Measurements from ENCODE around the gene CIC. TPM values are rescaled to one million over a fixed set of nuclear protein-coding genes. Genes with fewer than 3 reads are reported as not detected.
A peak's percentile ranks its signal among the peaks of the same experiment; 100 is the strongest.

Gene CIC
- polyA plus RNA-seq, 1 donor (not counting 4 experiments of a cell fraction or from before 2014, with no cell fraction given): 3.1 TPM

GRCh38 chr19:42239544-42240220, 29.4 kb upstream of the CIC start:
- dilution Hi-C loops (cut with MboI; ENCODE audit: extremely low pct_ligation_motif_present, low sequenced_read_pairs): no loop called here

GRCh38 chr19:42241279-42241678, 27.8 kb upstream of the CIC start:
- Histone ChIP-seq H3K4me3 (ENCODE audit: control insufficient read depth in 2 of 3, extremely low read depth in 1 of 3, insufficient read depth in 2 of 3, low read depth in 1 of 3, low read length in 3 of 3) (peak overlapping the region; percentile 71 to 90 (median 80)), H3K27ac (ENCODE audit: control insufficient read depth, insufficient read depth, low read length) (peak overlapping the region; percentile 80), H3K4me2 (ENCODE audit: control insufficient read depth, extremely low read depth, insufficient read depth, low read depth, low read length) (peak overlapping the region; percentile 84), H3K9me1 (ENCODE audit: control insufficient read depth, extremely low read depth, insufficient read depth, low read length) (peaks cover 3% of the 10 kb centered on the region), H3K9me3 (ENCODE audit: control insufficient read depth, low read depth, low read length) (no peaks in the 10 kb centered on the region), H3K27me3 (ENCODE audit: control insufficient read depth, extremely low read depth, insufficient read depth, low read length) (no peaks in the 10 kb centered on the region), H3K36me3 (ENCODE audit: control insufficient read depth in 2 of 2, extremely low read depth in 1 of 2, insufficient read depth in 2 of 2, low read length in 2 of 2) (peaks cover 9 to 20% of the 10 kb centered on the region in 2 experiments), H3K79me2 (ENCODE audit: control insufficient read depth, insufficient read depth, low read length) (peaks cover 36% of the 10 kb centered on the region), H4K20me1 (ENCODE audit: control insufficient read depth, extremely low read depth, insufficient read depth, low read length) (peaks cover 7% of the 10 kb centered on the region), H3K4me1 (ENCODE audit: control insufficient read depth, extremely low read depth, insufficient read depth, low read length) (peaks cover 16% of the 10 kb centered on the region), H3K9ac (ENCODE audit: control insufficient read depth, extremely low read depth, insufficient read depth, low read length) (peak overlapping the region; percentile 95), H2AFZ (ENCODE audit: control insufficient read depth, low read length) (no peak overlapping the region)
- dilution Hi-C loops (cut with MboI; ENCODE audit: extremely low pct_ligation_motif_present, low sequenced_read_pairs): no loop called here
- FAIRE-seq (no peak), DNase-seq (ENCODE audit: low read depth, low spot score) (no peak)
- TF ChIP-seq EZH2 (IDR thresholded peaks at IDR 0.05; ENCODE audit: low read length) (no peak), CTCF (optimal IDR thresholded peaks at IDR 0.05 in 1 of 3, IDR thresholded peaks at IDR 0.05 in 1 of 3, conservative IDR thresholded peaks at IDR 0.05 in 1 of 3; ENCODE audit: extremely low read depth in 1 of 3, insufficient read depth in 2 of 3, low read length in 3 of 3) (no peak)

More at GRCh38 chr19:42239544-42240220, 29.4 kb upstream of the CIC start:
- Histone ChIP-seq H3K36me3 (ENCODE audit: control insufficient read depth in 2 of 2, extremely low read depth in 1 of 2, insufficient read depth in 2 of 2, low read length in 2 of 2) (peaks cover 18 to 26% of the 10 kb centered on the region in 2 experiments), H3K4me3 (ENCODE audit: control insufficient read depth in 2 of 3, extremely low read depth in 1 of 3, insufficient read depth in 2 of 3, low read depth in 1 of 3, low read length in 3 of 3) (no peak overlapping the region), H3K9me3 (ENCODE audit: control insufficient read depth, low read depth, low read length) (no peaks in the 10 kb centered on the region), H3K9me1 (ENCODE audit: control insufficient read depth, extremely low read depth, insufficient read depth, low read length) (peaks cover 3% of the 10 kb centered on the region), H3K9ac (ENCODE audit: control insufficient read depth, extremely low read depth, insufficient read depth, low read length) (no peak overlapping the region), H3K4me1 (ENCODE audit: control insufficient read depth, extremely low read depth, insufficient read depth, low read length) (peaks cover 9% of the 10 kb centered on the region), H3K79me2 (ENCODE audit: control insufficient read depth, insufficient read depth, low read length) (peaks cover 39% of the 10 kb centered on the region), H3K4me2 (ENCODE audit: control insufficient read depth, extremely low read depth, insufficient read depth, low read depth, low read length) (no peak overlapping the region), H4K20me1 (ENCODE audit: control insufficient read depth, extremely low read depth, insufficient read depth, low read length) (no peaks in the 10 kb centered on the region), H3K27ac (ENCODE audit: control insufficient read depth, insufficient read depth, low read length) (no peak overlapping the region), H2AFZ (ENCODE audit: control insufficient read depth, low read length) (no peak overlapping the region), H3K27me3 (ENCODE audit: control insufficient read depth, extremely low read depth, insufficient read depth, low read length) (no peaks in the 10 kb centered on the region)
- no peak for TF ChIP-seq CTCF (optimal IDR thresholded peaks at IDR 0.05 in 1 of 3, IDR thresholded peaks at IDR 0.05 in 1 of 3, conservative IDR thresholded peaks at IDR 0.05 in 1 of 3; ENCODE audit: extremely low read depth in 1 of 3, insufficient read depth in 2 of 3, low read length in 3 of 3)
- FAIRE-seq (no peak), DNase-seq (ENCODE audit: low read depth, low spot score) (no peak)
